Upper lobe of right lung (tissue), 1 donor: Measurements from ENCODE around the gene TMEM129. TPM values are rescaled to one million over a fixed set of nuclear protein-coding genes. Genes with fewer than 3 reads are reported as not detected.

Source experiments
- ATAC-seq: fragments of 200-7000 bp; cut with Tn5 transposase; one replicate; pipeline ENCODE4 v1.9.1; 2020; ENCODE audit warnings: mild to moderate bottlenecking, moderate library complexity
- DNase-seq: peaks from one replicate; pipeline ENCODE4 v3.0.0-alpha.2; 2020
- H3K27ac ChIP-seq: fragments of 200-600 bp; one replicate; pipeline ENCODE4 v1.8.0; 2022
- H3K27me3 ChIP-seq: fragments of 200-600 bp; one replicate; pipeline ENCODE4 v1.8.0; 2022; ENCODE audit warnings: mild to moderate bottlenecking
- H3K36me3 ChIP-seq: fragments of 200-600 bp; one replicate; pipeline ENCODE4 v1.8.0; 2022
- H3K4me1 ChIP-seq: fragments of 200-600 bp; one replicate; pipeline ENCODE4 v1.8.0; 2022
- H3K4me3 ChIP-seq: fragments of 200-600 bp; one replicate; pipeline ENCODE4 v1.8.0; 2022; ENCODE audit warnings: mild to moderate bottlenecking
- H3K9me3 ChIP-seq: fragments of 200-600 bp; one replicate; pipeline ENCODE4 v1.8.0; 2022
- intact Hi-C: fragments of 100-400 bp; cut with DNase I; formaldehyde crosslinking; loops from one replicate; pipeline ENCODE4 v1.11.0; 2022
- total RNA-seq: library from RNA; stranded (reverse); fragmentation: NEBNext Ultra II Directional; extraction: Animal tissue kit (Norgen Biotek cat#: 25700); gene quantifications from one replicate; pipeline ENCODE4 v1.2.1, GENCODE V29; 2021
- TF ChIP-seq, protein P1 (sequence below): fragments of 200-600 bp; IDR thresholded peaks from one replicate; pipeline ENCODE4 v1.8.0; 2022; ENCODE audit warnings: antibody characterized with exemption
- donor health status: DM: no; HTN: yes; CAD: no; lungs with severe emphysema.

The TMEM129 gene
- total RNA-seq, 1 donor from 2014 or later, result 33.2 TPM

DNA sequence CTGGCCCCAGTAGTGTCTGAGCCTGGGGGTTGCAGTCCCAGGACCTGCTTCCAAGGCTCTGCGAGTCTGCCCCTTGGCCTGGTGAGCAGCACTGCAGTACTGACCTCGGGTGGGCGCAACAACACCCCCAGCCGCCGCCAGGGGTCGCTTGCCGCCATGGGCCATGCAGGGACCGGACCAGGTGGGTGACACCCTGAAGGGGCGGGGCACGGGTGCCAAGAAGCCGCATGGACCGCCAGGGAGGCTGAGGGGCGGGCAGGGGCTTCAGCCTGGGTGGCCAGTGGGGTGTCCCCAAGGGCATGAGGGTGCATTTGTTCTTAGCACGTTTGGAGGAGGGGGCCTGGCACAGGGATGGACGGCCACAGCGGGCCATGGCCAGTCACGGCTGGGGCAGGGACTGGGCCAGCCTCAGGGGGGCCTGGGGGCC lies 25.2 kb upstream of the TMEM129 start:
- ATAC-seq, result peak; percentile 69
- DNase-seq, result peak; percentile 86
- TF ChIP-seq, protein P1, sequence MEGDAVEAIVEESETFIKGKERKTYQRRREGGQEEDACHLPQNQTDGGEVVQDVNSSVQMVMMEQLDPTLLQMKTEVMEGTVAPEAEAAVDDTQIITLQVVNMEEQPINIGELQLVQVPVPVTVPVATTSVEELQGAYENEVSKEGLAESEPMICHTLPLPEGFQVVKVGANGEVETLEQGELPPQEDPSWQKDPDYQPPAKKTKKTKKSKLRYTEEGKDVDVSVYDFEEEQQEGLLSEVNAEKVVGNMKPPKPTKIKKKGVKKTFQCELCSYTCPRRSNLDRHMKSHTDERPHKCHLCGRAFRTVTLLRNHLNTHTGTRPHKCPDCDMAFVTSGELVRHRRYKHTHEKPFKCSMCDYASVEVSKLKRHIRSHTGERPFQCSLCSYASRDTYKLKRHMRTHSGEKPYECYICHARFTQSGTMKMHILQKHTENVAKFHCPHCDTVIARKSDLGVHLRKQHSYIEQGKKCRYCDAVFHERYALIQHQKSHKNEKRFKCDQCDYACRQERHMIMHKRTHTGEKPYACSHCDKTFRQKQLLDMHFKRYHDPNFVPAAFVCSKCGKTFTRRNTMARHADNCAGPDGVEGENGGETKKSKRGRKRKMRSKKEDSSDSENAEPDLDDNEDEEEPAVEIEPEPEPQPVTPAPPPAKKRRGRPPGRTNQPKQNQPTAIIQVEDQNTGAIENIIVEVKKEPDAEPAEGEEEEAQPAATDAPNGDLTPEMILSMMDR, result peak; percentile 72
- Histone ChIP-seq H3K27ac (no peak overlapping the region), H3K9me3 (no peaks in the 10 kb centered on the region), H3K4me3 (no peak overlapping the region), H3K4me1 (peaks cover 4% of the 10 kb centered on the region), H3K36me3 (peaks cover 3% of the 10 kb centered on the region), H3K27me3 (no peaks in the 10 kb centered on the region)
- intact Hi-C loops, result loop anchor here (5.0 to 10.0 kb wide), 2 partner anchors 61 to 149 kb away; no protein-coding TSS in a partner anchor

DNA sequence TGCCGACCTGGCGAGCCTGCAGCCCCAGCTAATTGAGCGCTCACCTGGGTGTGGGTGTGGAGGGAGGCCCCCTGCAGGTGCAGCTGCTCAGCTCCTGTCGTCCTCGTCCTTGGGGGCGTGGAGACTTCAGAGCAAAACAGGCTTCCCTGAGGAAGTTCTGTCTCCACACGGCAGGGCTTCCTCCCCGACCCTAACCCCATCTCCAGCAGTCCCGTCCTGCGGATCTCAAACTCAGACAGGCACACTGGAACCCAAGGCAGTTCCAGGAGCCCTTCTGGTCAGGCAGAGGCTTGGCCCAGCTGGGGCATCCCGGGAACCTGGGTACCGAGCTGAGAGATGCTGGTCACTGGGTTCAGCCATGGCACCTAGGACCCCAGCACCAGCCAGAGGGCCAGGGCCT lies 24.6 kb upstream of the TMEM129 start:
- ATAC-seq, result no peak
- DNase-seq, result no peak
- H3K4me1 ChIP-seq, result peaks cover 4% of the 10 kb centered on the region
- H3K9me3 ChIP-seq, result no peaks in the 10 kb centered on the region
- H3K36me3 ChIP-seq, result peaks cover 8% of the 10 kb centered on the region
- intact Hi-C loops, result loop anchor here (5.0 to 10.0 kb wide), 2 partner anchors 62 to 149 kb away; no protein-coding TSS in a partner anchor
- H3K27me3 ChIP-seq, result no peaks in the 10 kb centered on the region
- no peak overlapping the region for H3K4me3 ChIP-seq
- no peak overlapping the region for H3K27ac ChIP-seq
- TF ChIP-seq, protein P1, result no peak

DNA sequence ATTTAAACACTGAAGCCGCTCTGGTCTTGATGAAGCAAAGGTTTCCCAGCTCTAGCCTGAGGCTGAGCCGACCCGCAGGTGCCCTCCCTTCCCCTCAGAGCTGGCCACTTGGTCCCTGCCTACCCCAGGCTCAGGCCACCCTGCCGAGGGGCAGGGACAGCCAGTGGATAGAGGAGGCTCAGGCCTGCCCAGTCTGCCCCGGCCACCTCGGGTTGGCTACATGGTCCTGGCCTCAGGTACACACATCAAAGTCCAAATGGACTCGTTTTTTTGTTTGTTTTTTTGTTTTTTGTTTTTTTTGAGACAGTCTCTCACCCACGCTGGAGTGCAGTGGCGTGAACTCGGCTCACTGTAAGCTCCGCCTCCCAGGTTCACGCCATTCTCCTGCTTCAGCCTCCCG lies 24.0 kb upstream of the TMEM129 start:
- ATAC-seq, result no peak
- peaks cover 8% of the 10 kb centered on the region for H3K36me3 ChIP-seq
- TF ChIP-seq, protein P1, result no peak
- H3K27me3 ChIP-seq, result no peaks in the 10 kb centered on the region
- no peak overlapping the region for H3K27ac ChIP-seq
- no peak for DNase-seq
- peaks cover 4% of the 10 kb centered on the region for H3K4me1 ChIP-seq
- no peaks in the 10 kb centered on the region for H3K9me3 ChIP-seq
- intact Hi-C loops, result loop anchor here (5.0 to 10.0 kb wide), 2 partner anchors 62 to 150 kb away; no protein-coding TSS in a partner anchor
- no peak overlapping the region for H3K4me3 ChIP-seq

DNA sequence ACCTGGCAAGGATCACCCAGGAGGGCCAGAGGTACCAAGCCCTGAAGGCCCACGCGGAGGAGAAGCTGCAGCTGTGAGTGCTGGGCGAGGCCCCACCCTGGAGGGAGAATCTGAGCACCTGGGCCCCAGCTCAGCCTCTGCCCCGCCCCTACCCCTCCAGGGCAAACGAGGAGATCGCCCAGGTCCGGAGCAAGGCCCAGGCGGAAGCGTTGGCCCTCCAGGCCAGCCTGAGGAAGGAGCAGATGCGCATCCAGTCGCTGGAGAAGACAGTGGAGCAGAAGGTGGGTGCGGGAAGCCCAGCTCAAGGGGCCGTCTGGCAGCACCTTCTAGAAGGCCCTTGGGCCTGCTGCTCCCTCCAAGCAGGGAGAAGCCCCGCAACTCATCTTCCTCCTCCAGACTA lies 23.4 kb upstream of the TMEM129 start:
- TF ChIP-seq, protein P1, result no peak
- DNase-seq (no peak), ATAC-seq (no peak)
- intact Hi-C loops, result loop anchor here (10.0 kb wide), 1 partner anchor 150 kb away; no protein-coding TSS in a partner anchor
- Histone ChIP-seq H3K27ac (no peak overlapping the region), H3K9me3 (no peaks in the 10 kb centered on the region), H3K27me3 (no peaks in the 10 kb centered on the region), H3K4me1 (peaks cover 4% of the 10 kb centered on the region), H3K36me3 (peaks cover 8% of the 10 kb centered on the region), H3K4me3 (no peak overlapping the region)

DNA sequence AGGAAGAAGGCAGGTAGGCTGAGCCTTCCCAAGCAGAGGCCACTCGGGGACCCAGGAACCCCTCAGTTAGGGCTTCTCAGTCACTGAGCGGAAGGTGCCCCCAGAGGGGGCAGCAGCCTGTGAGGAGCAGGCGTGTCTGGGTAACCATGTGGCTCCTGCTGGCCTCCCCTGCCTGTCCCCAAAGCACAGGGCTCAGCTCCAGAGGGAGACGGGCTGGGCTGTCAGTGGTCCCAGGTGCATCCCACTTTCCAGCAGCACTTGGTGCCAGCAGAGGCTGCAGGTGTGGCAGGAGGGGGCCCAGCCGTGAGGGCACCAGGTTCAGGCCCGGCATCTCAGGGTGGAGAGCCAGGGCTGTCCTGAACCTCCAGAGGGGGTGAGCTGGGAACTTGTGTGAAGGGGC lies 22.9 kb upstream of the TMEM129 start:
- no peaks in the 10 kb centered on the region for H3K27me3 ChIP-seq
- H3K4me3 ChIP-seq, result no peak overlapping the region
- no peak for ATAC-seq
- TF ChIP-seq, protein P1, result no peak
- intact Hi-C loops, result loop anchor here (10.0 kb wide), 1 partner anchor 151 kb away; no protein-coding TSS in a partner anchor
- no peak overlapping the region for H3K27ac ChIP-seq
- H3K4me1 ChIP-seq, result peaks cover 4% of the 10 kb centered on the region
- peaks cover 8% of the 10 kb centered on the region for H3K36me3 ChIP-seq
- DNase-seq, result no peak
- H3K9me3 ChIP-seq, result no peaks in the 10 kb centered on the region
